Peyer's patch (tissue), 4 donors: Measurements from ENCODE around the gene PLPP4.

Experiments used
- CTCF ChIP-seq, 6 experiments: fragments of 450-650 bp in 4 of 6; fragments of 200-600 bp in 2 of 6; sonication (generic) in 1 of 6; IDR thresholded peaks; one replicate each; pipeline ENCODE4 v1.5.1; 2017 to 2019; ENCODE audit warnings: antibody characterized with exemption in 6 of 6, mild to moderate bottlenecking in 3 of 6, moderate library complexity in 1 of 6
- POLR2A ChIP-seq, 2 donors: fragments of 450-650 bp; IDR thresholded peaks; one replicate each; pipeline ENCODE4 v1.5.1; 2017; ENCODE audit warnings: antibody characterized with exemption in 2 of 2, mild to moderate bottlenecking in 2 of 2, moderate library complexity in 2 of 2

GRCh38 chr10:120521880-120522279 is 64.9 kb downstream of the PLPP4 start:
- TF ChIP-seq CTCF (IDR thresholded peaks at IDR 0.05) = no peak
- no peak for TF ChIP-seq POLR2A (IDR thresholded peaks at IDR 0.05)
